Limb (tissue), 2 donors: ENCODE data around the gene ZNF496.
"Not testable (repeated sequence)": the region's sequence is repeated elsewhere in the genome, so short reads cannot be mapped to it uniquely, and the experiment has no call there.

Source experiments
- DNase-seq, 2 donors: peaks; one replicate each; pipeline ENCODE4 v3.0.0-alpha.2; 2016; ENCODE audit errors: extremely low spot score in 2 of 2

Gene ZNF496

DNA sequence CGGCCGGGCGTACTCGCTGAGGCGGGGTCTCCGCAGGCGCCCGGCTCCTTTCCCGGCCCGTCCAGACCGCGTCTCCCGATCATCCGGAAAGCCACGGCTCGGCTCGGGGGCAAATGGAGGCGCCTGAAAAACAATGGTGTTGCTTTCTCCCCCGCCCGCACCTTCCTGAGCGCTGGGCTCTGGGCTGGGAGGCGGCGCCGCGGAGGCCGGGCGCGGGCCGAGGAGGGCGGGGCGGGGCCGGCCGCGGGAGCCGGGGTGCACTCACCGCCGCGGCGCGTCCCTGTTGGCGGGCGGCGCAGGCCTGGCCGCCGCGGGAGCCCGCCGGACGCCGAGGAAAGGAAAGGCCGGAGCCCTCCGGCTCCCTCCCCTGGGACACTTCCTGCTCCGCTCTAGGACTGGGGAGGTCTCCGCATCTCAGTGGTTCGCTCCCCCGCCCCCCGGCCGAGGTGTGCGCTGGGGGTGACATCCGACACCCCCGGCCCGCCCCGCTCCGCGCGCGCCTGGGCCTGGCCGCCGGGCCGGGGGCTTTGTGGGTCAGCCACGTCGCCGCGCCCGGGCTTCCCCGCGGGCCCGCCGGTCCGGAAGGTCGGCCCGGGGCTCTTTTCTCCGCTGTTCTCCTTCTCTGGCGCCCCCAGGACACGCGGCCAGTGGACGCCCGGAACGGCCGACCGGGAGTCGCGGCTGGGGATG is at the start of gene ZNF496:
Gene ZNF496 (minus strand): TSS at position 343 of the 690 bp plus-strand sequence. CDS start 2,289 bp downstream, outside the sequence.
- peak; percentile 90 to 93 for DNase-seq

DNA sequence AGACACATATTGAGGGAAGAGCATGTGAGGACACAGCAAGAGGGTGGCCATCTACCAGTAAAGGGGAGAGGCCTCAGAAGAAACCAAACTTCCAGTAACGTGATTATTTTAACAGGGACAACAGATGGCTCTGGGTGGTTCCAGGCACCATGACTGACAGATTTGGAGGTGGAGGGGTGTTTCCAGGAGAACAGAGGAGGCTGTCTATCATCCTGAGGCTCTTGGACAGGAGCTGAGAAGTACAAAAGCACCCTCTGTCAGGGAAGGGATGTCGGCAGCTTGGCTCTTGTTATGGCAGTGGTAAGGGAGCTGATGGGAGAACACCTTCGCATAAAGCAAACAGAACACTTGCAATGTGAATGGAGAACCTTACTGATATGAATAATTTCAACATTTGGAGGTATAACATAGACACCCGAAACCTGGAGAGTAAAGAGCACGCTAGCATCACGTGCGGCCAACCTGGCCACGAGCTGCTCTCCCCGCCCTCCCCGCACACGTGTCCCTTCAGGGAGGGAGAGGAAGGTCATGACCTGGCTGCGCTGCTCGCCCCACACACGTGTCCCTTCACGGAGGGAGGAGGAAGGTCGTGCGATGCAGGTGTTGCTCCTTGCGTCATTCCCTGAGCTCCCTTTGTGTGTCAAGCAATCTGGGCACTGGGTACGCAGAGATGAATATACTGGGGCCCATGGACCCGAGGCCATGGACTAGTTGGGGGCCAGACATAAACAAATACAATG is 46.8 kb upstream of the ZNF496 start:
- DNase-seq: no peak

DNA sequence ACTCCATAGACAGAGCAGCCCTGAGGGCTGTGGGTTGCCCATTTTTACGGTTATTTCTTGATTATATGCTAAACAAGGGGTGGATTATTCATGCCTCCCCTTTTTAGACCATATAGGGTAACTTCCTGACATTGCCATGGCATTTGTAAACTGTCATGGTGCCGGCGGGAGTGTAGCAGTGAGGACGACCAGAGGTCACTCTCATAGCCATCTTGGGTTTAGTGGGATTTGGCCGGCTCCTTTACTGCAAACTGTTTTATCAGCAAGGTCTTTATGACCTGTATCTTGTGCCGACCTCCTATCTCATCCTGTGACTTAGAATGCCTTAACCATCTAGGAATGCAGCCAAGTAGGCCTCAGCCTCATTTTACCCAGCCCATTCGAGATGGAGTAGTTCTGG is 46.0 kb upstream of the ZNF496 start:
- DNase-seq: not testable (repeated sequence)

DNA sequence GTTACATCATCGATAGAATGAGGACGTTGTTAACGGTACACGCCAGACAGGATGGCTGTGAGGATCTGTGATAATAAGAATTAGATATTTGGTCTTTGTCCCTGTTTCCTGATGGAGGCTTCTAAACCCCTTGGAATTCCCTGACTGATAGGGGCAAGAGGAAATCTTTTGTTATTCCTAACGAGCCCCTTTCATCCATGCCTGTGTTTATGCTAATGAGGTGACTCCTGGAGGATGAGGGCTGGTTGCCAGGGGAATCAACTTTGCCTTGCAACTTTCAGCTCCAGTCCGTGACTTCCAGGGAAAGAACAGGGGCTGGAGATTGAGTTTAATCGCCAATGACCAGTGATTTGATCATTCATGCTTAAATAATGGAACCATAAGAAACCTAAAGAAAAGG is 45.0 kb upstream of the ZNF496 start:
- no peak for DNase-seq

DNA sequence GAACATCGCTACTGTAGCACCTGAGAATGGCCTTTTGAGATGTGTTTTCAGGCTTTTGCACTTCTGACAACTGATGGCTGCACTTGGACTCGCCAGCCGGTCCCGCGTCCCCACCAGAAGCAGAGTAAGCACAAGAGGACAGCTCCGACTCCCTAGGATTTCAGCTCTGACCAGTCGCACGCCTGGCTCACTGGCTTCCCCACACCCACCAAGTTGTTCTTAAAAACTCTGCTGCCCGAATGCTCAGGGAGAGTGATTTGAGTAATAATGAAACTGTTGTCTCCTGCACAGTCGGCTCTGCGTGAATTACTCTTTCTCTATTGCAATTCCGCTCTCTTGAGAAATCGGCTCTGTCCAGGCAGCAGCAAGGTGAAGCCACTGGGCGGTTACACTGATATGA is 44.1 kb upstream of the ZNF496 start:
- DNase-seq: no peak

DNA sequence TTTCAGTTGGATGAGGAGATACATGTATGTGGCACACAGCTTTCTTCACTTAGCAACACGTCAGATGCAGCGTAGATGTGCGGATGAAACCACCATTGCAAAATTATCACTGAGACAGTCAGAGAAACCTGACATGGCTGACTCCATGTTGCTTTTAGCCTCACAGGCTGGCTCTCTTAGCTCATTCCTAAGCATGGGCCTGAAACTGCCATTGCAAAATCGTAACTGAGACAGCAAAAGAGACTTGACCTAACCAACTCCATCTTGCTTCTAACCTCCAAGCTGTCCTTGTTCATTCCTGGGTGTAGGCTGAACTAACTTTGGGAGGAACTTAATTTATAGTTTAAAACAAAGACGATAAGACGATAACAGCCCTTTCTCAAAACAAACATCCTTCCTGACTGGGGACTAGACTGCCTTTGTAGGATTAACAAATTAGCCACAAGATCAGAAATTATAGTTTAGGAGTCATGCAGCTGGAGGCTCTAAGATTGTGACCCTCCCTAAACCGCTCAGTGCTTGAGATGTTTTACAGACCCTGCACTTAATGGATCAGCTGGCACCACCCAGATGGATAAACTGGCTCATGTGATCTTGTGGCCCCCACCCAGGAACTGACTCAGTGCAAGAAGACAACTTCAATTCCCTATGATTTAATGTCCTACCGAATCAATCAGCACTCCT is 43.1 kb upstream of the ZNF496 start:
- DNase-seq: not testable (repeated sequence)

DNA sequence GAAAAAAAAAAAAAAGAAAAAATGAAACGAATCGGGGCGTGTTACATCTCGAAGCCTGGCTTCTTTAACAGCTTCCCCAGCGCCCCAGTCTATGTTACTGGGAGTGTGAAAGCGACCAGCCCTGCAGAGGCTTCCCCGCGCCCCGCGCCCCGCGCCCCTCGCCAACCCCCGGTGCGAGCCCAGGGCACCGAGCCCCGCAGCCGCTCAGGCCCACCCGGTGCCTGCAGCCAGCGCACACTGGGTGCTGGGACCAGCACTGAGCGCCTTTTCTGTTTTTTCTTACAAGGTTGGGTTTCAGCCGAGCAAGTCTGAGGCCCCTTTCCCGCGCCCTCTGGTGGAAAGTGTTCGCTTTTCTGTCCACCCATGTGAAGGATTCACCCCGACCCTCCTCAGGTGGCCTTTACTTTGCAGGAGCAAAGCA is 42.1 kb upstream of the ZNF496 start:
- DNase-seq: peak; percentile 23 to 66

DNA sequence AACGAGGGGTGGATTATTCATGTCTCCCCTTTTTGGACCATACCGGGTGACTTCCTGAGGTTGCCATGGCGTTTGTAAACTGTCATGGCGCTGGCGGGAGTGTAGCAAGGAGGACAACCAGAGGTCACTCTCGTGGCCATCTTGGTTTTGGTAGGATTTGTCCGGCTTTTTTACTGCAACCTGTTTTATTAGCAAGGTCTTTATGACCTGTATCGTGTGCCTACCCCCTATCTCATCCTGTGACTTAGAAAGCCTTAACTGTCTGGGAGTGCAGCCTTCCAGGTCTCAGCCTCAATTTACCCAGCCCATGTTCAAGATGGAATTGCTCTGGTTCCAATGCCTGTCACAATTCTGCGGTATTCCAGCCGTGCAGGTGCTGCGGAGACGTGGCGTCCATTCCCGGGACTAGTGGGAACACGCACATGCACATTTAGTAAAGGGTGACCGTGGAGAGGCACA is 40.2 kb upstream of the ZNF496 start:
- no peak for DNase-seq

DNA sequence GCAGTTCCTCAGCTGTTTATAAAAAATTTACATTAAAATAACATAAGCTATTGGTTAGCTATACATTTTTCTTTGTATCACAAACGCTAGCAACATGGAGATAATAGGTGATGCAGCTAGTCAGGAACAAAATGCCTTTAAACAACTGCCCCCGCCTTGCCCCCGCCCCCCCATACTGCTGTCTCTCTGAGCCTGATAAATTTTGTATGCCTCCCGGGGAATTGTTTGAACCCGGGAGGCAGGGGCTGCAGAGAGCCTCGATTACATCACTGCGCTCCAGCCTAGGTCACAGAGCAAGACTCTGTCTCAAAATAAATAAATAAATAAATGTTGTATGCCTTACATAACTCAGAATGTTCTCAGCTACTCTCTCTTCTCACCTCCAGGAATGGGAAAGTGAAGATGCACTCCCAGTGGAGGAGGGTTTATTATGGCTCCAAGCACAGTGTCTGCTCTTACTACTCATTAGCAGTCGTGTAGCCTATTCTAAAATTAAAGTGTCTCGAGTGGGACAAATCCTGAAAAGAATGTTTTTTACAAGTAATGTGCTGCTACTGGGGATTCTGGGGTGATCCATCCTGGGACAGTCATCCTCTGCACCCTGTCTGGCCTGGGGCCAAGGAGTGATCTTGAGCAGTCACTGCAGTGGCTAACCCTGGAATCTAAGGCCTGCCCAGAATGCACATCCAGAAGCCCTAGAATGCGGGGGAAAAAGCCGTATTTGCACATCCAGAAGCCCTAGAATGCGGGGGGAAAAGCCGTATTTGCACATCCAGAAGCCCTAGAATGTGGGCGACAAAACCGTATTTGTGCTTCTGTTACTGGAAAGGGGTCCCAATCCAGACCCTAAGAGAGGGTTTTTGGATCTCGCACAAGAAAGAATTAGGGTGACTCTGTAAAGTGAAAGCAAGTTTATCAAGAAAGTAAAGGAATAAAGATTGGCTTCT is 39.4 kb upstream of the ZNF496 start:
- no peak for DNase-seq

DNA sequence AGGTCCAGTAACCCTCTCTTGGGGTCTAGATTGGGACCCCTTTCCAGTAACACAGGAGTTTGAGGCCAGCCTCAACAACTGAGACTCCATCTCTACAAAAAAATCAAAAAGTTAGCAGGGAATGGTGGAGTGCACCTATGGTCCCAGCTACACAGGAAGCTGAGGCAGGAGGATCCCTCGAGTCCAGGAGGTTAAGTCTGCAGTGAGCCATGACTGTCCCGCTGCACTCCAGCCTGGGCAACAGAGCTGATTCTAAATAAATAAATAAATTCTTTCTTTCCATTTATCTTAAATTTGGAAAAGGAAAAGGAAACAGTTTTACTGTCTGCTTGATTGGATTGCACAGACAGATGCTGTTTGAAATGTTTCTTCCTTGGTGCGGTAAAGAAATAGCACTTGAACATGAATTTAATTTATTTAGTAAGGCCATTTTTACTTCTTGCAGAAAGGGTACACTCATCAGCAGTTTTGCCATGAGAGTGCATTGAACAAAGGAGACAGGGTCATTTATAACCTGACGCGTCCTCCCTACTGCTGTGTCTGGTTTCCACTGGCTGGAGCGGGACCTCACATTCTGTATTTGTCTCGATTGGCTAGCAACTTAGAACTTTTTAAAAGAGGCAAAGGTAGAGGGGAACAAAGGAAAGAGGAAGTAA is 37.0 kb upstream of the ZNF496 start:
- no peak for DNase-seq

DNA sequence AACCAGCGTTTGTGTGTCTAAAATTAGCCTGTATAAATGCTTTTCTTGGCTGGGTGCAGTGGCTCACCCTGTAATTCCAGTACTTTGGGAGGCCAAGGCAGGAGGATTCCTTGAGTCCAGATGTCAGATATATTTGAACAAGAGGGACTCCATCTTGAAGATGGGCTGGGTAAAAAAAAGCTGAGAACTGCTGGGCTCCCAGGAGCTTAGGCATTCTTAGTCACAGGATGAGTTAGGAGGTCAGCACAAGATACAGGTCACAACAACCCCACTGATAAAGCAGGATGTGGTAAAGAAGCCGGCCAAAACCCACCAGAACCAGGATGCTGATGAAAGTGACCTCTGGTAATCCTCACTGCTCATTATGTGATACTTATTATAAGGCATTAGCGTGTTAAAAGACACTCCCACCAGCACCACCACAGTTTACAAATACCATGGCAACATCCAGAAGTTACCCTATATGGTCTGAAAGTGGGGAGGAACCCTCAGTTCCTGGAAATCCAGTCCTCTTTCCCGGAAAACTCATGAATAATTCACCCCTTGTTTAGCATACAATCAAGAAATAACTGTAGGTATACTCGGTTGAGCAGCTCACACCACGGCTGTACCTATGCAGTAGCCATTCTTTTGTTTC is 36.2 kb upstream of the ZNF496 start:
- no peak for DNase-seq

DNA sequence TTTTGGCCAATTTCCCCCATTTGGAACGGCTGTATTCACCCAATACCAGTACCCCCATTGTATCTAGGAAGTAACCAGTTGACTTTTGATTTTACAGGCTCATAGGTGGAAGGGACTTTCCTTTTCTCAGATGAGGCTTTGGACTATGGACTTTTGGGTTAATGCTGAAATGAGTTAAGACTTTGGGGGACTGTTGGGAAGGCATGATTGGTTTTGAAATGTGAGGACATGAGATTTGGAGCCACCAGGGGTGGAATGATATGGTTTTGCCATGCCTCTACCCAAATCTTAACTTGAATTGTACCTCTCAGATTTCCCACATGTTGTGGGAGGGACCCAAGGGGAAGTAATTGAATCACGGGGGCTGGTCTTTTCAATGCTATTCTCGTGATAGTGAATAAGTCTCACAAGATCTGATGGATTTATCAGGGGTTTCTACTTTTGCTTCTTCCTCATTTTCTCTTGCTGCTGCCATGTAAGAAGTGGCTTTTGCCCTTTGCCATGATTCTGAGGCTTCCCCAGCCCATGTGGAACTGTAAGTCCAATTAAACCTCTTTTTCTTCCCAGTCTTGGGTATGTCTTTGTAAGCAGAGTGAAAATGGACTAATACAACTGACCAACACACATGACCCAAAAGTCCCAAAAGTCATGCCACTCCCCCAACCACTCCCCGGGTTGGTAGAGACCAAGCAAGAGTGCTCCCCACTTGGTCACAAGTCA is 35.4 kb upstream of the ZNF496 start:
- no peak for DNase-seq

DNA sequence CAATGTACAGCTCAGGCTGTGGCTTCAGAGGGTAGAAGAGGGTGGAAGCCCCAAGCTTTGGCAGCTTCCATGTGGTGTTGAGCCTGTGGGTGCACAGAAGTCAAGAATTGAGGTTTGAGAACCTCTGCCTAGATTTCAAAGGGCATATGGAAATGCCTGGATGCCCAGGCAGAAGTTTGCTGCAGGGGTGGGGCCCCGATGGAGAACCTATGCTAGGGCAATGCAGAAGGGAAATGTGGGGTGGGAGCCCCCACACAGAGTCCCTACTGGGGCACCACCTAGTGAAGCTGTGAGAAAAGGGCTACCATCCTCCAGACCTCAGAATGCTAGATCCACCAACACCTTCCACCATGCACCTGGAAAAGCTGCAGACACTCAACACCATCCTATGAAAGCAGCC is 34.7 kb upstream of the ZNF496 start:
- not testable (repeated sequence) for DNase-seq

DNA sequence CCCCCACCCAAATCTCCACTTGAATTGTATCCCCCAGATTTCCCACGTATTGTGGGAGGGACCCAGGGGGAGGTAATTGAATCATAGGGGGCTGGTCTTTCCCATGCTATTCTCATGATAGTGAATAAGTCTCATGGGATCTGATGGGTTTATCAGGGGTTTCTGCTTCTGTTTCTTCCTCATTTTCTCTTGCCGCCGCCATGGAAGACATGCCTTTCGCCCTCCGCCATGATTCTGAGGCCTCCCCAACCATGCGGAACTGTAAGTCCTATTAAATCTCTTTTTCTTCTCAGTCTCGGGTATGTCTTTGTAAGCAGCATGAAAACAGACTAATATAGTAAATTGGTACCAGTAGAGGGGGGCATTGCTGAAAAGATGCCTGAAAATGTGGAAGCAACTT is 33.4 kb upstream of the ZNF496 start:
- DNase-seq: no peak

DNA sequence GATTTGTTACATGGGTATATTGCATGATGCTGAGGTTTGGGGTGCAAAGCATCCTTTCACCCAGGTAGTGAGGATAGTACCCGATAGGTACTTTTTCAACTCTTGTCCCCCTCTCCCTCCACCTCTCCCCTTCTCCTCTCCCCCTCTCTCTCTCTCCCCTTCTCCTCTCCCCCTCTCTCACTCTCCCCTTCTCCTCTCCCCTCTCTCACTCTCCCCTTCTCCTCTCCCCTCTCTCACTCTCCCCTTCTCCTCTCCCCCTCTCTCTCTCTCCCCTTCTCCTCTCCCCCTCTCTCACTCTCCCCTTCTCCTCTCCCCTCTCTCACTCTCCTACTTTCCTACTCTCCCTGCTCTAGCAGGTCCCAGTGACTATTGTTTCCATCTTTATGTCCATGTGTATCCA is 31.3 kb upstream of the ZNF496 start:
- DNase-seq: not testable (repeated sequence)

DNA sequence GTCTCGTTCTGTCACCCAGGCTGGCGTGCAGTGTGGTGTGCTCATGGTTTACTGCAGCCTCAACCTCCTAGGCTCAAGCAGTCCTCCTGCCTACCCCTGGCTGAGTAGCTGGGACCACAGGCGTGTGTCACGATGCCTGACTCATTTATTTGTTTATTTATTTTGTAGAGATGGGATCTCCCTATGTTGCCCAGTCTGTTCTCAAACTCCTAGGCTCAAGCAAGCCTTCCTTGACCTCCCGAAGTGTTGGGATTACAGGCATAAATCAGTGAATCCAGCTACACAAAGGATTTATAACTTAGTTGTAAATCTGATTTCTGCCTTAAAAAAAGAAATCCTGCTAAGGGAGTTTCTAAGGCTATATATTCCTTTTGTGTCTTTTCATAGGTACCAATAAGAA is 30.5 kb upstream of the ZNF496 start:
- DNase-seq: no peak

DNA sequence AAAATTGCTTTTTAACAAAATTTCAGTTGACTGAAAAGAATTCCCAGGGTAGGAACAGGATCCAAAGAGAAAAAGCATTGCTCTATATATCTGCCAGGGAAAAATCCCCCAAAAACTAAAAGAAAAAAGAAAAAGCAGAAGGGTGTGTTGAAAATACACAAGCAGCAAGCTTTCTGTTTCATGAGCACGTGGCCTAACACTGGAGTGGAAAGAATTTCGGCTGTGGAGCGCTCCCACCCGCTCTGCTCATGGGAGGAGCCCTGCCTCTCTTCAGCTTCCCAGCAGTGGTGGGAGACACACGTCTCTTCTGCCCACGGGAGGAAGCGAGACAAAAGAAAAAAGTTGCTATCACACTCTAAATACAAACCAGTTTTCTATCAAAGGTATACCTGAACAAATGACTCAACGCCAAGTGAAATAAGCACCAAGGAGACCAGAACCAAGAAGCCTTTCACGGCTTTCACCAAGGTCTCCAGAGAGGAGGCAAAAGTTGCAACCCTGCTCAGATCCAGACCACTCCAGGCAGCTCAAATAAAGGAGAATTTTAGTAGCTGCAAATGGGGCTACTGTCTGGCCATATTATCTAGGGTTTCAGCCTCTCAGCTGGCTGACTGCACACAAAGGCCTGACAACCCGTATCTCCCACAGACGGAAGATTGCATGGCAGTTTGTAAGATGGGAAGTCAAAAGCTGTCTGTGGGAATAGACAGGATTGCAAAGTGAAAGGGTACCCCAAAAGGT is 29.5 kb upstream of the ZNF496 start:
- peak; percentile 51 to 54 for DNase-seq

DNA sequence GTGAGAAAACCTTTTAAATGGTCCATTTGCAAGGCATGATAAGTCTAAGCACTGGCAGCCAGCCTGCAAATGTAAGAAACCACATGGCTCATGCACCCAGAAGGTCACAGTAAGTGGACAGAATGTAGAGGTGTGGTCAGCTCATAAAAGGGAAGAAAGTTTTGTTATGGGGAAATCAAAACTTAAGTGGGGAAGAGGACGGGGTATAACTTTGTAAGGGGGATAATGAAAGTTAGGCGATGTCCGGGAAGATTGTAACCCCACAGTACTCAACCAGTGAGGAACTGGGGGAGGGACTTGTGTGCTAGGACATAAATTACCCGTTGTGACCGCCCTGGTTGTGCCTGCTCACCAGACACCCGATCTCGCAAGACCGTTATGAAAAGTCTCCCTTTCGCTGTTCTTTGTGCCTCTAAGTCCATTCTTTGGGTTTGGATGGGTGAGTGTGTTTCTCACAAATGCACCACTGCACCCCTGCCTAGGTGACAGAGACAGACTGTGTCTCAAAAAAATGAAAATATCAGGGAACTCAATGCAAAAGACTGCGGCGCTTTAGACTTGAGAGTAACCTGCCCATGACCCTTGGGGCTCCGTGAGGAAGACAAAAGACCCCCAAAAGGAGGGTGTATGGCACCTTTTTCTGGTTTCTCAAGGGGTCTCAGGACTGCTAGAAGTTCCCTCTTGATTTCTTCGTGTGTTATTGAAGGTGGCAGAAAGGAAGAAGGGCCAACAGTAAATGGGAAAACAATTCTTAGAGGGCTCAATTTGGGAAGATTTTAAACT is 28.6 kb upstream of the ZNF496 start:
- DNase-seq: no peak
